Endothelial cell of umbilical vein (primary cell): Measurements from ENCODE around the gene CPNE9. TPM values are rescaled to one million over a fixed set of nuclear protein-coding genes. Genes with fewer than 3 reads are reported as not detected.

Experiments used
- BruUV-seq: library from RNA; stranded (reverse); fragments of 400-500 nt; replicated peaks from 2 replicates; lab custom pipeline; 2021; lab: Mats Ljungman, UMichigan
- CTCF ChIA-PET: fragments of 300-600, 350-600 bp; sonication (Branson Sonifier 250); formaldehyde crosslinking; loops from one replicate; lab custom pipeline; 2021; ENCODE audit warnings: antibody characterized with exemption, inconsistent platforms; lab: Charles Lee
- POLR2A ChIA-PET: fragments of 300-600, 350-600 bp; sonication (Branson Sonifier 250); formaldehyde crosslinking; loops from one replicate; lab custom pipeline; 2021; ENCODE audit warnings: antibody characterized with exemption, inconsistent platforms; lab: Charles Lee
- DNase-seq: peaks from one replicate; pipeline ENCODE4 v3.0.0-alpha.2; 2011; ENCODE audit warnings: low read depth, low spot score
- FAIRE-seq: peaks from 2 replicates; lab custom pipeline; 2011; peaks lifted over from hg19 to GRCh38; lab: Jason Lieb, UNC
- H2AFZ ChIP-seq: 2 replicates; pipeline ENCODE4 v1.6.0; 2012; ENCODE audit warnings: low read depth, low read length, control low read depth, inconsistent platforms
- H3K27ac ChIP-seq: 2 replicates; pipeline ENCODE4 v1.5.1; 2011; ENCODE audit warnings: low read depth, mild to moderate bottlenecking, control low read depth, low read length, moderate library complexity; ENCODE audit not compliant: insufficient read depth
- H3K27me3 ChIP-seq, 2 experiments: 2 replicates each; pipeline versions ENCODE4 v1.6.0 to v1.6.1; 2011; ENCODE audit warnings: low read length in 2 of 2, mixed read lengths in 1 of 2; ENCODE audit not compliant: control insufficient read depth in 2 of 2, insufficient read depth in 2 of 2
- H3K36me3 ChIP-seq, 2 experiments: 2 replicates in 1 of 2; 3 replicates in 1 of 2; pipeline ENCODE4 v1.5.1; 2011; ENCODE audit warnings: low read length in 2 of 2, mild to moderate bottlenecking in 1 of 2, moderate library complexity in 1 of 2; ENCODE audit not compliant: control insufficient read depth in 2 of 2, insufficient read depth in 2 of 2; ENCODE audit errors: extremely low read depth in 1 of 2
- H3K4me1 ChIP-seq: 3 replicates; pipeline ENCODE4 v1.5.1; 2011; ENCODE audit warnings: mild to moderate bottlenecking, low read length; ENCODE audit not compliant: control insufficient read depth, insufficient read depth; ENCODE audit errors: extremely low read depth
- H3K4me2 ChIP-seq: 2 replicates; pipeline ENCODE4 v1.6.1; 2011; ENCODE audit warnings: low read length, control low read depth, mixed read lengths; ENCODE audit not compliant: insufficient read depth
- H3K4me3 ChIP-seq, 3 experiments: fragments of 200-600 bp in 1 of 3; sonication (generic), shearing (Covaris generic) in 1 of 3; replicated peaks in 1 of 3; 2 replicates each; pipeline ENCODE4 v1.5.1; 2011 to 2016; ENCODE audit warnings: control low read depth in 3 of 3, low read length in 3 of 3, mild to moderate bottlenecking in 2 of 3, inconsistent platforms in 1 of 3, low read depth in 1 of 3, moderate library complexity in 1 of 3; ENCODE audit not compliant: insufficient read depth in 1 of 3
- H3K79me2 ChIP-seq: 2 replicates; pipeline ENCODE4 v1.6.0; 2012; ENCODE audit warnings: low read length, inconsistent platforms; ENCODE audit not compliant: control insufficient read depth, insufficient read depth
- H3K9ac ChIP-seq: replicated peaks from 2 replicates; pipeline ENCODE3; 2011; ENCODE audit warnings: low read length, control low read depth; ENCODE audit not compliant: insufficient read depth; ENCODE audit errors: extremely low read depth
- H3K9me1 ChIP-seq: replicated peaks from 3 replicates; pipeline ENCODE4 v1.6.0; 2011; ENCODE audit warnings: mild to moderate bottlenecking, low read length; ENCODE audit not compliant: control insufficient read depth, insufficient read depth; ENCODE audit errors: extremely low read depth
- H3K9me3 ChIP-seq: replicated peaks from 2 replicates; pipeline ENCODE4 v1.5.1; 2012; ENCODE audit warnings: low read length, inconsistent platforms; ENCODE audit not compliant: control insufficient read depth, insufficient read depth
- H4K20me1 ChIP-seq: replicated peaks from 2 replicates; pipeline ENCODE3; 2011; ENCODE audit warnings: mild to moderate bottlenecking, low read length; ENCODE audit not compliant: control insufficient read depth, insufficient read depth; ENCODE audit errors: extremely low read depth
- EZH2 ChIP-seq: IDR thresholded peaks from 2 replicates; pipeline ENCODE4 v1.6.1; 2012; ENCODE audit warnings: borderline replicate concordance, low read depth, mild to moderate bottlenecking, moderate library complexity, low read length, inconsistent platforms; ENCODE audit not compliant: severe bottlenecking
- FOS ChIP-seq: IDR thresholded peaks from 2 replicates; pipeline ENCODE4 v1.6.1; 2011; ENCODE audit warnings: mild to moderate bottlenecking, low read length, moderate library complexity, borderline replicate concordance; ENCODE audit not compliant: insufficient read depth
- GATA2 ChIP-seq: IDR thresholded peaks from 2 replicates; pipeline ENCODE4 v1.7.0; 2011; ENCODE audit warnings: low read depth, mild to moderate bottlenecking, moderate library complexity, mixed read lengths, low read length; ENCODE audit not compliant: insufficient read length, insufficient read depth
- JUN ChIP-seq: IDR thresholded peaks from 2 replicates; pipeline ENCODE4 v1.6.1; 2011; ENCODE audit warnings: borderline replicate concordance, low read depth; ENCODE audit not compliant: insufficient read length, insufficient read depth
- MYC ChIP-seq: IDR thresholded peaks from one replicate; pipeline ENCODE4 v1.6.1; 2011; ENCODE audit warnings: mild to moderate bottlenecking, low read depth, low read length
- POLR2A ChIP-seq: IDR thresholded peaks from 2 replicates; pipeline ENCODE4 v1.6.1; 2012; ENCODE audit warnings: low read depth, mild to moderate bottlenecking, control low read depth, low read length
- POLR2AphosphoS5 ChIP-seq: IDR thresholded peaks from 2 replicates; pipeline ENCODE4 v1.6.1; 2012; ENCODE audit warnings: low read depth, mild to moderate bottlenecking, control low read depth, low read length, moderate library complexity; ENCODE audit not compliant: insufficient read depth
- dilution Hi-C: fragments of 300-500 bp; cut with MboI; formaldehyde crosslinking; loops from one replicate; pipeline ENCODE4 v1.15.0; 2019; ENCODE audit warnings: low sequenced_read_pairs; ENCODE audit not compliant: extremely low pct_ligation_motif_present
- intact Hi-C: fragments of 100-400 bp; cut with micrococcal nuclease; formaldehyde crosslinking; loops from one replicate; pipeline ENCODE4 v1.10.0; 2022
- polyA plus RNA-seq, 4 experiments: library from polyadenylated mRNA; depleted of rRNA in 3 of 4; stranded (reverse) in 3 of 4; unstranded in 1 of 4; fragments of >200 nt; gene quantifications; 2 replicates each; pipeline versions ENCODE4 v1.2.1 to v1.2.3, GENCODE V29; 2011 to 2012; ENCODE audit warnings: missing spikeins in 1 of 4
- total RNA-seq: library from RNA; stranded (reverse); gene quantifications from 2 replicates; pipeline ENCODE4 v1.2.3, GENCODE V29; 2021
- TF ChIP-seq, protein P1 (sequence below): IDR thresholded peaks from 2 replicates; pipeline ENCODE4 v1.6.1; 2011; ENCODE audit not compliant: insufficient read depth, insufficient read length
- TF ChIP-seq, protein P2 (sequence below), 2 donors: IDR thresholded peaks; 1 replicate in 1 of 2; 2 replicates in 1 of 2; pipeline ENCODE4 v1.5.1; 2011; ENCODE audit warnings: low read length in 2 of 2, mild to moderate bottlenecking in 2 of 2, moderate library complexity in 2 of 2, control low read depth in 1 of 2, inconsistent platforms in 1 of 2, low read depth in 1 of 2; ENCODE audit not compliant: insufficient read depth in 1 of 2; ENCODE audit errors: extremely low read depth in 1 of 2

The CPNE9 gene
- total and polyA plus RNA-seq, 2 donors (not counting 3 experiments of a cell fraction or from before 2014, with no cell fraction given), result not detected

DNA sequence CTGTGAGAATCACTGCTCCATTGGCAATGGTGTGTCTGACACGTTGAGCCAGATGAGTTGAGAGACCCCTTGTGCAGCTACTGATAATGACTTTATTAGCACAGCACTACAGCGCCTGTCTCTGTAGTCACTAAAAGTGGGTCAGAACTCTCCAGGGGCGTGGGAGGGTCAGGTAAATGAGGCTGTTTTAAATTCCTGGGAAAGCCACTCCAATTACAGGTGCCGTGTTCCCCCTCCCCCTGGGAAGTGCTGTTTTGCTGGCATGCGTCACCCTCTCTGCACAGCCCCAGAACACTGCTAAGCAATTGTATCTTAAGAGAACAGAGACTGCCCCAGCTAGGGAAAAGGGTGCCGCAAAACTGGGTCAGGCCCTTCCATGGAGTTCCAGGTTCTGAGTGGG lies 21.5 kb upstream of the CPNE9 start:
- Histone ChIP-seq H3K9ac (no peak overlapping the region), H3K79me2 (no peaks in the 10 kb centered on the region), H3K27me3 (no peaks in the 10 kb centered on the region), H3K4me1 (peaks cover 1% of the 10 kb centered on the region), H4K20me1 (no peaks in the 10 kb centered on the region), H3K9me3 (no peaks in the 10 kb centered on the region), H3K4me2 (no peak overlapping the region), H3K4me3 (no peak overlapping the region), H3K27ac (no peak overlapping the region), H3K9me1 (no peaks in the 10 kb centered on the region), H2AFZ (no peak overlapping the region), H3K36me3 (peaks cover 4 to 61% of the 10 kb centered on the region in 2 experiments)
- dilution Hi-C loops, result no loop called here
- DNase-seq, result no peak
- TF ChIP-seq FOS, result no peak
- TF ChIP-seq EZH2, result no peak
- TF ChIP-seq POLR2AphosphoS5, result no peak
- TF ChIP-seq MYC, result no peak
- TF ChIP-seq, protein P1, sequence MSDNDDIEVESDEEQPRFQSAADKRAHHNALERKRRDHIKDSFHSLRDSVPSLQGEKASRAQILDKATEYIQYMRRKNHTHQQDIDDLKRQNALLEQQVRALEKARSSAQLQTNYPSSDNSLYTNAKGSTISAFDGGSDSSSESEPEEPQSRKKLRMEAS, result no peak
- TF ChIP-seq JUN, result no peak
- no peak for TF ChIP-seq GATA2
- TF ChIP-seq, protein P2, sequence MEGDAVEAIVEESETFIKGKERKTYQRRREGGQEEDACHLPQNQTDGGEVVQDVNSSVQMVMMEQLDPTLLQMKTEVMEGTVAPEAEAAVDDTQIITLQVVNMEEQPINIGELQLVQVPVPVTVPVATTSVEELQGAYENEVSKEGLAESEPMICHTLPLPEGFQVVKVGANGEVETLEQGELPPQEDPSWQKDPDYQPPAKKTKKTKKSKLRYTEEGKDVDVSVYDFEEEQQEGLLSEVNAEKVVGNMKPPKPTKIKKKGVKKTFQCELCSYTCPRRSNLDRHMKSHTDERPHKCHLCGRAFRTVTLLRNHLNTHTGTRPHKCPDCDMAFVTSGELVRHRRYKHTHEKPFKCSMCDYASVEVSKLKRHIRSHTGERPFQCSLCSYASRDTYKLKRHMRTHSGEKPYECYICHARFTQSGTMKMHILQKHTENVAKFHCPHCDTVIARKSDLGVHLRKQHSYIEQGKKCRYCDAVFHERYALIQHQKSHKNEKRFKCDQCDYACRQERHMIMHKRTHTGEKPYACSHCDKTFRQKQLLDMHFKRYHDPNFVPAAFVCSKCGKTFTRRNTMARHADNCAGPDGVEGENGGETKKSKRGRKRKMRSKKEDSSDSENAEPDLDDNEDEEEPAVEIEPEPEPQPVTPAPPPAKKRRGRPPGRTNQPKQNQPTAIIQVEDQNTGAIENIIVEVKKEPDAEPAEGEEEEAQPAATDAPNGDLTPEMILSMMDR (IDR thresholded peaks at IDR 0.05; ENCODE audit: extremely low read depth in 1 of 2, insufficient read depth in 1 of 2, low read depth in 1 of 2, low read length in 2 of 2), result no peak
- no peak for TF ChIP-seq POLR2A
- ChIA-PET CTCF (no interaction called here), POLR2A (no interaction called here)
- intact Hi-C loops, result no loop called here
- FAIRE-seq, result no peak
- no TSS peak for BruUV-seq
